Neural cell (in vitro differentiated cells): ENCODE measurements around the gene ZNF407. TPM values are rescaled to one million over a fixed set of nuclear protein-coding genes. Genes with fewer than 3 reads are reported as not detected.

ENCODE experiments used
- H2AFZ ChIP-seq: fragments of 200-600, 300-800 bp; sonication (generic), shearing (Covaris generic); 2 replicates; pipeline ENCODE4 v1.6.0; 2014; ENCODE audit warnings: low read depth, mild to moderate bottlenecking, antibody characterized with exemption, low read length, moderate library complexity
- H3F3A ChIP-seq: fragments of 200-600 bp; shearing (Covaris generic); 2 replicates; pipeline ENCODE4 v1.6.1; 2016; ENCODE audit warnings: mild to moderate bottlenecking, moderate library complexity, mixed read lengths, antibody characterized with exemption, low read length; ENCODE audit not compliant: insufficient read depth, poor library complexity, severe bottlenecking
- H3K27ac ChIP-seq: fragments of 200-600, 300-800 bp; sonication (generic), shearing (Covaris generic); 2 replicates; pipeline ENCODE4 v1.5.1; 2014; ENCODE audit warnings: mild to moderate bottlenecking, low read length, moderate library complexity
- H3K27me3 ChIP-seq: fragments of 300-800, 200-600 bp; sonication (generic), shearing (Covaris generic); 2 replicates; pipeline ENCODE4 v1.6.0; 2014; ENCODE audit warnings: mild to moderate bottlenecking, low read depth, low read length, moderate library complexity; ENCODE audit not compliant: insufficient read depth
- H3K36me3 ChIP-seq: fragments of 300-800, 200-600 bp; sonication (generic), shearing (Covaris generic); 2 replicates; pipeline ENCODE4 v1.5.1; 2014; ENCODE audit warnings: mild to moderate bottlenecking, antibody characterized with exemption, low read length, moderate library complexity; ENCODE audit not compliant: insufficient read depth
- H3K4me2 ChIP-seq: fragments of 300-800, 200-600 bp; sonication (generic), shearing (Covaris generic); 2 replicates; pipeline ENCODE4 v1.6.0; 2014; ENCODE audit warnings: mild to moderate bottlenecking, low read length
- H3K4me3 ChIP-seq: fragments of 300-800, 200-600 bp; sonication (generic), shearing (Covaris generic); 2 replicates; pipeline ENCODE4 v1.5.1; 2014; ENCODE audit warnings: mild to moderate bottlenecking, low read length, moderate library complexity
- H3K79me2 ChIP-seq: fragments of 200-600 bp; shearing (Covaris generic); replicated peaks from 2 replicates; pipeline ENCODE4 v1.6.0; 2014; ENCODE audit warnings: mild to moderate bottlenecking, low read length, moderate library complexity; ENCODE audit not compliant: insufficient read depth
- H3K9ac ChIP-seq: fragments of 300-800, 200-600 bp; sonication (generic), shearing (Covaris generic); 2 replicates; pipeline ENCODE4 v1.6.1; 2016; ENCODE audit warnings: mild to moderate bottlenecking, low read length, mixed read lengths
- H3K9me2 ChIP-seq: fragments of 200-600 bp; shearing (Covaris generic); 2 replicates; pipeline ENCODE4 v1.6.1; 2016; ENCODE audit warnings: mild to moderate bottlenecking, low read length, mixed read lengths; ENCODE audit not compliant: insufficient read depth
- H3K9me3 ChIP-seq: fragments of 200-600, 300-800 bp; sonication (generic), shearing (Covaris generic); 2 replicates; pipeline ENCODE4 v1.6.1; 2016; ENCODE audit warnings: mild to moderate bottlenecking, mixed run types, low read length, moderate library complexity, mixed read lengths
- H4K20me1 ChIP-seq: fragments of 200-600 bp; shearing (Covaris generic); 2 replicates; pipeline ENCODE4 v1.6.1; 2016; ENCODE audit warnings: mild to moderate bottlenecking, mixed run types; ENCODE audit not compliant: insufficient read depth
- CTCF ChIP-seq: fragments of 450-650 bp; IDR thresholded peaks from 2 replicates; pipeline ENCODE4 v1.5.1; 2014; ENCODE audit warnings: antibody characterized with exemption, mild to moderate bottlenecking, moderate library complexity; ENCODE audit not compliant: poor library complexity, severe bottlenecking
- EP300 ChIP-seq: fragments of 450-650 bp; conservative IDR thresholded peaks from 2 replicates; pipeline ENCODE4 v1.6.1; 2014; ENCODE audit warnings: antibody characterized with exemption, mild to moderate bottlenecking, moderate library complexity; ENCODE audit not compliant: poor library complexity, severe bottlenecking
- EZH2 ChIP-seq: fragments of 200-600, 300-800 bp; shearing (Covaris generic), sonication (generic); IDR thresholded peaks from 2 replicates; pipeline ENCODE4 v1.6.1; 2014; ENCODE audit warnings: antibody characterized with exemption, low read length, borderline replicate concordance, mild to moderate bottlenecking; ENCODE audit not compliant: insufficient read depth, poor library complexity, severe bottlenecking
- MXI1 ChIP-seq: fragments of 450-650 bp; conservative IDR thresholded peaks from 2 replicates; pipeline ENCODE4 v1.6.1; 2014; ENCODE audit warnings: antibody characterized with exemption, mild to moderate bottlenecking; ENCODE audit not compliant: poor library complexity, severe bottlenecking
- POLR2AphosphoS5 ChIP-seq: IDR thresholded peaks from 2 replicates; pipeline ENCODE4 v1.6.1; 2012
- RAD21 ChIP-seq: fragments of 450-650 bp; conservative IDR thresholded peaks from 2 replicates; pipeline ENCODE4 v1.6.1; 2014; ENCODE audit warnings: antibody characterized with exemption, mild to moderate bottlenecking, moderate library complexity
- REST ChIP-seq: IDR thresholded peaks from 2 replicates; pipeline ENCODE4 v1.6.1; 2012; ENCODE audit warnings: borderline replicate concordance
- SMC3 ChIP-seq: fragments of 450-650 bp; conservative IDR thresholded peaks from 2 replicates; pipeline ENCODE4 v1.6.1; 2014; ENCODE audit warnings: antibody characterized with exemption, mild to moderate bottlenecking, moderate library complexity; ENCODE audit not compliant: poor library complexity
- TAF1 ChIP-seq: IDR thresholded peaks from 2 replicates; pipeline ENCODE4 v1.6.1; 2012; ENCODE audit warnings: low read depth
- polyA plus RNA-seq: library from polyadenylated mRNA; depleted of rRNA; stranded (reverse); fragments of >200 nt; gene quantifications from 2 replicates; pipeline ENCODE4 v1.2.3, GENCODE V29; 2014

ZNF407 gene
- polyA plus RNA-seq, 1 donor from 2014 or later, result 2.9 TPM

GRCh38 chr18:74550886-74551285 lies 46.8 kb upstream of the ZNF407 start:
- Histone ChIP-seq H4K20me1 (no peaks in the 10 kb centered on the region), H3K27ac (no peak overlapping the region), H3K27me3 (no peaks in the 10 kb centered on the region), H3K4me3 (no peak overlapping the region), H3K36me3 (no peaks in the 10 kb centered on the region), H3K79me2 (no peaks in the 10 kb centered on the region), H3K9ac (no peak overlapping the region), H3K9me3 (peaks cover 6% of the 10 kb centered on the region), H3F3A (no peaks in the 10 kb centered on the region), H3K4me2 (no peak overlapping the region), H2AFZ (no peak overlapping the region), H3K9me2 (no peaks in the 10 kb centered on the region)
- TF ChIP-seq MXI1, result no peak
- TF ChIP-seq SMC3, result no peak
- no peak for TF ChIP-seq TAF1
- TF ChIP-seq EP300, result no peak
- no peak for TF ChIP-seq RAD21
- TF ChIP-seq EZH2, result no peak
- no peak for TF ChIP-seq REST
- no peak for TF ChIP-seq POLR2AphosphoS5
- no peak for TF ChIP-seq CTCF

- no peaks in the 10 kb centered on the region for H3K9me2 ChIP-seq
- H3K9me3 ChIP-seq, result peaks cover 6% of the 10 kb centered on the region
- H4K20me1 ChIP-seq, result no peaks in the 10 kb centered on the region
- H3K9ac ChIP-seq, result no peak overlapping the region
- H3K4me3 ChIP-seq, result no peak overlapping the region
- TF ChIP-seq TAF1 (no peak), CTCF (no peak), EZH2 (no peak), SMC3 (no peak), POLR2AphosphoS5 (no peak), RAD21 (no peak), EP300 (no peak), REST (no peak), MXI1 (no peak)
- H3K79me2 ChIP-seq, result no peaks in the 10 kb centered on the region
- no peaks in the 10 kb centered on the region for H3K36me3 ChIP-seq
- H3K27ac ChIP-seq, result no peak overlapping the region
- no peaks in the 10 kb centered on the region for H3K27me3 ChIP-seq
- no peaks in the 10 kb centered on the region for H3F3A ChIP-seq
- H3K4me2 ChIP-seq, result no peak overlapping the region
- no peak overlapping the region for H2AFZ ChIP-seq
Observed at GRCh38 chr18:74551452-74551851, 46.2 kb upstream of the ZNF407 start.
